Measurements from ENCODE around the gene PMAIP1.

PMAIP1 gene

DNA sequence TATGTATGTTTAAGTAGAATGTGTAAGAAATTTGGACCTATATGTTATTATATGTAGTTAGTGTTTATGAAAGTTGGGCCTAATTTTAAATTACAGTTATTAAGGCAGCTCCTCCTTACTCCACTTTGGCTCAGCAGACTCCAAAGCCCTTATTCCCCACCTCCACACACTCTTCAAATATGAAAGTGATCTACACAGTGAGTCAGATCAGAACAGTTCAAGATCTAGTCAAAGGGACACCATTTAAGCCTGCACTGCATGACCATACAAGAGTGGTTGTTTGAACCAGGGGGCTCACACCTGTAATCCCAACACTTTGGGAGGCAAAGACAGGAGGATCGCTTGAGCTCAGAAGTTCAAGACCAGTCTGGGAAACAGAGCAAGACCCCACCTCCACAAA lies 21.2 kb upstream of the PMAIP1 start:
- H3K14ac ChIP-seq (ENCODE audit: low read length): no peak overlapping the region
- H3K23ac ChIP-seq (ENCODE audit: low read length): no peak overlapping the region
- peaks cover 4% of the 10 kb centered on the region in 2 experiments for H3K4me1 ChIP-seq (ENCODE audit: control insufficient read depth in 1 of 2, insufficient read depth in 2 of 2, low read length in 2 of 2)
- H3K27ac ChIP-seq (ENCODE audit: low read depth, low read length): no peak overlapping the region
- no peak overlapping the region for H2BK12ac ChIP-seq (ENCODE audit: low read length)
- H3K4me2 ChIP-seq (ENCODE audit: low read length): no peak overlapping the region
- H2BK120ac ChIP-seq (ENCODE audit: insufficient read depth, low read length, poor library complexity): no peak overlapping the region
- H3K4ac ChIP-seq (ENCODE audit: low read depth, low read length): no peak overlapping the region
- no peak overlapping the region for H4K12ac ChIP-seq (ENCODE audit: low read depth, low read length)
- H3K36me3 ChIP-seq (ENCODE audit: control insufficient read depth in 1 of 2, insufficient read depth in 2 of 2, low read length in 2 of 2): no peaks in the 10 kb centered on the region
- no peak overlapping the region for H3K18ac ChIP-seq (ENCODE audit: low read length)
- no CpG with 5 or more reads among the region's 1 CpG for WGBS (ENCODE audit: extremely low coverage, insufficient coverage, insufficient read length)
- H3K79me2 ChIP-seq (ENCODE audit: control insufficient read depth, insufficient read depth, low read length, poor library complexity): no peaks in the 10 kb centered on the region
- H2AFZ ChIP-seq (ENCODE audit: insufficient read depth, low read length, poor library complexity): no peak overlapping the region
- H3K4me3 ChIP-seq (ENCODE audit: low read depth, low read length): no peak overlapping the region
- no peak overlapping the region for H3K9ac ChIP-seq (ENCODE audit: low read length)
- no peak overlapping the region for H2BK5ac ChIP-seq (ENCODE audit: low read depth, low read length, poor library complexity)
- no peaks in the 10 kb centered on the region for H3K79me1 ChIP-seq (ENCODE audit: low read length)
- no peak overlapping the region for H4K91ac ChIP-seq (ENCODE audit: low read depth, low read length)
- no peaks in the 10 kb centered on the region for H3K9me3 ChIP-seq (ENCODE audit: insufficient read depth, low read depth, low read length)
- H4K8ac ChIP-seq (ENCODE audit: low read depth, low read length): no peak overlapping the region
- H2AK5ac ChIP-seq (ENCODE audit: low read length): no peak overlapping the region
- H3K27me3 ChIP-seq (ENCODE audit: insufficient read depth, low read length): no peaks in the 10 kb centered on the region
- DNase-seq: no peak

GRCh38 chr18:59881728-59882656 lies 17.8 kb upstream of the PMAIP1 start:
- Histone ChIP-seq H2BK5ac (ENCODE audit: low read depth, low read length, poor library complexity) (no peak overlapping the region), H3K9me3 (ENCODE audit: insufficient read depth, low read depth, low read length) (no peaks in the 10 kb centered on the region), H3K27me3 (ENCODE audit: insufficient read depth, low read length) (no peaks in the 10 kb centered on the region), H2AFZ (ENCODE audit: insufficient read depth, low read length, poor library complexity) (no peak overlapping the region), H3K27ac (ENCODE audit: low read depth, low read length) (no peak overlapping the region), H3K4me3 (ENCODE audit: low read depth, low read length) (no peak overlapping the region), H2BK120ac (ENCODE audit: insufficient read depth, low read length, poor library complexity) (no peak overlapping the region), H3K4me2 (ENCODE audit: low read length) (no peak overlapping the region), H4K91ac (ENCODE audit: low read depth, low read length) (peak overlapping the region; percentile 15), H3K18ac (ENCODE audit: low read length) (no peak overlapping the region), H2AK5ac (ENCODE audit: low read length) (no peak overlapping the region), H3K79me1 (ENCODE audit: low read length) (no peaks in the 10 kb centered on the region), H3K23ac (ENCODE audit: low read length) (no peak overlapping the region), H4K12ac (ENCODE audit: low read depth, low read length) (no peak overlapping the region), H3K4ac (ENCODE audit: low read depth, low read length) (no peak overlapping the region), H2BK12ac (ENCODE audit: low read length) (no peak overlapping the region), H3K9ac (ENCODE audit: low read length) (no peak overlapping the region), H3K36me3 (ENCODE audit: control insufficient read depth in 1 of 2, insufficient read depth in 2 of 2, low read length in 2 of 2) (no peaks in the 10 kb centered on the region), H3K14ac (ENCODE audit: low read length) (no peak overlapping the region), H4K8ac (ENCODE audit: low read depth, low read length) (no peak overlapping the region), H3K4me1 (ENCODE audit: control insufficient read depth in 1 of 2, insufficient read depth in 2 of 2, low read length in 2 of 2) (peaks cover 4% of the 10 kb centered on the region in 2 experiments), H3K79me2 (ENCODE audit: control insufficient read depth, insufficient read depth, low read length, poor library complexity) (no peaks in the 10 kb centered on the region)
- WGBS (ENCODE audit: extremely low coverage, insufficient coverage, insufficient read length): no CpG with 5 or more reads among the region's 11 CpGs
- peak in 1 of 2 donors; percentile 18 for DNase-seq

DNA sequence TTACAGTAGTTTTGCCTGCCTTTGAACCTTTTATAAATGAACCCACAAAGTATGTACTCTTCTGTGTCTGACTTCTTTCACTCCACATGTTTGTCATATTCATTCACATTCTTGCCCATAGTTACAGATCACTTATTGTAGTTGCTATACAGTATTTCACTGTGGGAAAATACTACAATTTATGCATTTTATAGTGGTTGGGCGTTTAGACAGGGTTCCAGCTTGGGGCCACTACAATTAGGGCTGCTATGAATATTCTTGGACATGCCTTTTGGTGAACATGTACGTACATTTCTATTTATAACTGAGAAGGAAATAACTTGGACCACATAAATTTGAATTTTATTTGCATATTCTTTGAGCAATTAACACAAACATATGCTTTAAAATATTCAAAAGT lies 15.4 kb upstream of the PMAIP1 start:
- H3K9me3 ChIP-seq (ENCODE audit: insufficient read depth, low read depth, low read length): no peaks in the 10 kb centered on the region
- H3K27ac ChIP-seq (ENCODE audit: low read depth, low read length): no peak overlapping the region
- no peaks in the 10 kb centered on the region for H3K27me3 ChIP-seq (ENCODE audit: insufficient read depth, low read length)
- no peak overlapping the region for H3K4me2 ChIP-seq (ENCODE audit: low read length)
- H2BK12ac ChIP-seq (ENCODE audit: low read length): no peak overlapping the region
- no peaks in the 10 kb centered on the region for H3K36me3 ChIP-seq (ENCODE audit: control insufficient read depth in 1 of 2, insufficient read depth in 2 of 2, low read length in 2 of 2)
- no peak for DNase-seq
- H3K79me2 ChIP-seq (ENCODE audit: control insufficient read depth, insufficient read depth, low read length, poor library complexity): no peaks in the 10 kb centered on the region
- H2AFZ ChIP-seq (ENCODE audit: insufficient read depth, low read length, poor library complexity): no peak overlapping the region
- H4K91ac ChIP-seq (ENCODE audit: low read depth, low read length): no peak overlapping the region
- H3K18ac ChIP-seq (ENCODE audit: low read length): no peak overlapping the region
- H3K4ac ChIP-seq (ENCODE audit: low read depth, low read length): no peak overlapping the region
- H3K4me1 ChIP-seq (ENCODE audit: control insufficient read depth in 1 of 2, insufficient read depth in 2 of 2, low read length in 2 of 2): peaks cover 4% of the 10 kb centered on the region in 2 experiments
- no peak overlapping the region for H3K4me3 ChIP-seq (ENCODE audit: low read depth, low read length)
- no peak overlapping the region for H3K23ac ChIP-seq (ENCODE audit: low read length)
- no peak overlapping the region for H2AK5ac ChIP-seq (ENCODE audit: low read length)
- no peak overlapping the region for H3K9ac ChIP-seq (ENCODE audit: low read length)
- H2BK5ac ChIP-seq (ENCODE audit: low read depth, low read length, poor library complexity): no peak overlapping the region
- no peak overlapping the region for H4K12ac ChIP-seq (ENCODE audit: low read depth, low read length)
- no peak overlapping the region for H4K8ac ChIP-seq (ENCODE audit: low read depth, low read length)
- H2BK120ac ChIP-seq (ENCODE audit: insufficient read depth, low read length, poor library complexity): no peak overlapping the region
- H3K14ac ChIP-seq (ENCODE audit: low read length): no peak overlapping the region
- H3K79me1 ChIP-seq (ENCODE audit: low read length): no peaks in the 10 kb centered on the region
- no CpG with 5 or more reads among the region's 2 CpGs for WGBS (ENCODE audit: extremely low coverage, insufficient coverage, insufficient read length)

- DNase-seq: peak in 1 of 2 donors; percentile 7
- Histone ChIP-seq H3K4me1 (ENCODE audit: control insufficient read depth in 1 of 2, insufficient read depth in 2 of 2, low read length in 2 of 2) (peaks cover 4% of the 10 kb centered on the region in 2 experiments), H2AFZ (ENCODE audit: insufficient read depth, low read length, poor library complexity) (no peak overlapping the region), H3K4me2 (ENCODE audit: low read length) (no peak overlapping the region), H3K4ac (ENCODE audit: low read depth, low read length) (no peak overlapping the region), H2BK120ac (ENCODE audit: insufficient read depth, low read length, poor library complexity) (no peak overlapping the region), H2BK12ac (ENCODE audit: low read length) (peak overlapping the region; percentile 34), H2AK5ac (ENCODE audit: low read length) (no peak overlapping the region), H3K27me3 (ENCODE audit: insufficient read depth, low read length) (no peaks in the 10 kb centered on the region), H3K27ac (ENCODE audit: low read depth, low read length) (no peak overlapping the region), H3K9me3 (ENCODE audit: insufficient read depth, low read depth, low read length) (no peaks in the 10 kb centered on the region), H2BK5ac (ENCODE audit: low read depth, low read length, poor library complexity) (no peak overlapping the region), H3K9ac (ENCODE audit: low read length) (no peak overlapping the region), H3K4me3 (ENCODE audit: low read depth, low read length) (no peak overlapping the region), H3K79me1 (ENCODE audit: low read length) (no peaks in the 10 kb centered on the region), H3K79me2 (ENCODE audit: control insufficient read depth, insufficient read depth, low read length, poor library complexity) (no peaks in the 10 kb centered on the region), H3K14ac (ENCODE audit: low read length) (no peak overlapping the region), H3K23ac (ENCODE audit: low read length) (no peak overlapping the region), H4K91ac (ENCODE audit: low read depth, low read length) (peak overlapping the region; percentile 4), H3K18ac (ENCODE audit: low read length) (no peak overlapping the region), H4K12ac (ENCODE audit: low read depth, low read length) (no peak overlapping the region), H4K8ac (ENCODE audit: low read depth, low read length) (no peak overlapping the region), H3K36me3 (ENCODE audit: control insufficient read depth in 1 of 2, insufficient read depth in 2 of 2, low read length in 2 of 2) (no peaks in the 10 kb centered on the region)
- no CpG with 5 or more reads among the region's 6 CpGs for WGBS (ENCODE audit: extremely low coverage, insufficient coverage, insufficient read length)
Measured at GRCh38 chr18:59885579-59886163, 14.1 kb upstream of the PMAIP1 start.
